Rectal smooth muscle tissue (tissue), 1 donor: ENCODE measurements around the gene TSPOAP1.

Source experiments
- H3K27ac ChIP-seq: one replicate; pipeline ENCODE4 v1.7.0; 2013; ENCODE audit warnings: low read depth, low read length, inconsistent platforms
- H3K27me3 ChIP-seq: one replicate; pipeline ENCODE4 v1.7.0; 2013; ENCODE audit warnings: low read length; ENCODE audit not compliant: control insufficient read depth, insufficient read depth
- H3K36me3 ChIP-seq: one replicate; pipeline ENCODE4 v1.7.0; 2013; ENCODE audit warnings: low read length; ENCODE audit not compliant: control insufficient read depth, insufficient read depth
- H3K4me1 ChIP-seq: one replicate; pipeline ENCODE4 v1.7.0; 2013; ENCODE audit warnings: low read length; ENCODE audit not compliant: control insufficient read depth, insufficient read depth
- H3K4me3 ChIP-seq: one replicate; pipeline ENCODE4 v1.7.0; 2013; ENCODE audit warnings: low read length
- H3K9ac ChIP-seq: one replicate; pipeline ENCODE4 v1.7.0; 2013; ENCODE audit warnings: low read length

The TSPOAP1 gene

GRCh38 chr17:58369214-58370031 is 40.8 kb upstream of the TSPOAP1 start:
- no peaks in the 10 kb centered on the region for H3K4me1 ChIP-seq
- H3K4me3 ChIP-seq = no peak overlapping the region
- H3K9ac ChIP-seq = no peak overlapping the region
- H3K27me3 ChIP-seq = no peaks in the 10 kb centered on the region
- H3K36me3 ChIP-seq = no peaks in the 10 kb centered on the region
- no peak overlapping the region for H3K27ac ChIP-seq

GRCh38 chr17:58368860-58369213 is 40.2 kb upstream of the TSPOAP1 start:
- H3K4me3 ChIP-seq = no peak overlapping the region
- H3K4me1 ChIP-seq = no peaks in the 10 kb centered on the region
- no peaks in the 10 kb centered on the region for H3K36me3 ChIP-seq
- H3K27ac ChIP-seq = no peak overlapping the region
- H3K9ac ChIP-seq = no peak overlapping the region
- no peaks in the 10 kb centered on the region for H3K27me3 ChIP-seq

GRCh38 chr17:58367461-58367860 is 38.9 kb upstream of the TSPOAP1 start:
- Histone ChIP-seq H3K4me1 (no peaks in the 10 kb centered on the region), H3K9ac (no peak overlapping the region), H3K36me3 (no peaks in the 10 kb centered on the region), H3K27me3 (no peaks in the 10 kb centered on the region), H3K4me3 (no peak overlapping the region), H3K27ac (no peak overlapping the region)

- no peaks in the 10 kb centered on the region for H3K36me3 ChIP-seq
- H3K9ac ChIP-seq = no peak overlapping the region
- H3K27ac ChIP-seq = no peak overlapping the region
- H3K27me3 ChIP-seq = no peaks in the 10 kb centered on the region
- H3K4me1 ChIP-seq = no peaks in the 10 kb centered on the region
- H3K4me3 ChIP-seq = no peak overlapping the region
Measured at GRCh38 chr17:58365980-58366595, 37.5 kb upstream of the TSPOAP1 start.

- Histone ChIP-seq H3K36me3 (no peaks in the 10 kb centered on the region), H3K9ac (no peak overlapping the region), H3K27ac (no peak overlapping the region), H3K4me1 (no peaks in the 10 kb centered on the region), H3K4me3 (no peak overlapping the region), H3K27me3 (no peaks in the 10 kb centered on the region)
Measured at GRCh38 chr17:58365185-58365979, 36.8 kb upstream of the TSPOAP1 start.

GRCh38 chr17:58364270-58364942 is 35.8 kb upstream of the TSPOAP1 start:
- Histone ChIP-seq H3K4me1 (no peaks in the 10 kb centered on the region), H3K27me3 (no peaks in the 10 kb centered on the region), H3K27ac (no peak overlapping the region)

GRCh38 chr17:58363457-58364185 is 35.0 kb upstream of the TSPOAP1 start:
- H3K4me3 ChIP-seq = no peak overlapping the region
- no peaks in the 10 kb centered on the region for H3K27me3 ChIP-seq
- no peak overlapping the region for H3K27ac ChIP-seq
- no peaks in the 10 kb centered on the region for H3K4me1 ChIP-seq
- no peak overlapping the region for H3K9ac ChIP-seq
- H3K36me3 ChIP-seq = peaks cover 2% of the 10 kb centered on the region

More at GRCh38 chr17:58364270-58364942, 35.8 kb upstream of the TSPOAP1 start:
- H3K9ac ChIP-seq = no peak overlapping the region
- H3K36me3 ChIP-seq = no peaks in the 10 kb centered on the region
- H3K4me3 ChIP-seq = no peak overlapping the region

GRCh38 chr17:58362368-58363014 is 33.9 kb upstream of the TSPOAP1 start:
- Histone ChIP-seq H3K27ac (no peak overlapping the region), H3K4me3 (no peak overlapping the region), H3K9ac (no peak overlapping the region), H3K4me1 (no peaks in the 10 kb centered on the region), H3K36me3 (peaks cover 5% of the 10 kb centered on the region), H3K27me3 (no peaks in the 10 kb centered on the region)

- H3K36me3 ChIP-seq = peaks cover 7% of the 10 kb centered on the region
- H3K4me3 ChIP-seq = no peak overlapping the region
- H3K27me3 ChIP-seq = no peaks in the 10 kb centered on the region
- no peaks in the 10 kb centered on the region for H3K4me1 ChIP-seq
- no peak overlapping the region for H3K9ac ChIP-seq
- H3K27ac ChIP-seq = no peak overlapping the region
Measured at GRCh38 chr17:58360296-58361063, 31.9 kb upstream of the TSPOAP1 start.

- Histone ChIP-seq H3K4me3 (no peak overlapping the region), H3K9ac (no peak overlapping the region), H3K4me1 (no peaks in the 10 kb centered on the region), H3K27me3 (no peaks in the 10 kb centered on the region), H3K36me3 (peaks cover 7% of the 10 kb centered on the region), H3K27ac (no peak overlapping the region)
Measured at GRCh38 chr17:58358408-58359172, 30.0 kb upstream of the TSPOAP1 start.
